Kidney epithelial cell (primary cell): ENCODE results near the gene PPP1R16B. TPM values are rescaled to one million over a fixed set of nuclear protein-coding genes. Genes with fewer than 3 reads are reported as not detected.

Experiments used
- DNase-seq: peaks from one replicate; pipeline ENCODE4 v3.0.0-alpha.2; 2010; ENCODE audit warnings: low read depth
- H3K27me3 ChIP-seq: 2 replicates; pipeline ENCODE4 v1.6.0; 2011; ENCODE audit warnings: low read length; ENCODE audit not compliant: control insufficient read depth, insufficient read depth
- H3K36me3 ChIP-seq: 2 replicates; pipeline ENCODE4 v1.5.1; 2011; ENCODE audit warnings: low read length; ENCODE audit not compliant: control insufficient read depth, insufficient read depth
- H3K4me3 ChIP-seq: 2 replicates; pipeline ENCODE4 v1.5.1; 2011; ENCODE audit warnings: low read depth, mild to moderate bottlenecking, control low read depth, low read length
- CTCF ChIP-seq: IDR thresholded peaks from 2 replicates; pipeline ENCODE4 v1.5.1; 2011; ENCODE audit warnings: mild to moderate bottlenecking, moderate library complexity, low read length, control low read depth, inconsistent platforms; ENCODE audit not compliant: insufficient read depth, poor library complexity, severe bottlenecking
- total RNA-seq: library from RNA; depleted of rRNA; stranded (reverse); fragments of >200 nt; gene quantifications from 2 replicates; pipeline ENCODE4 v1.2.3, GENCODE V29; 2015

PPP1R16B gene
- total RNA-seq, 1 donor from 2014 or later: 0.13 TPM

GRCh38 chr20:38827770-38828281 lies 22.3 kb downstream of the PPP1R16B start:
- Histone ChIP-seq H3K27me3 (peaks cover 2% of the 10 kb centered on the region), H3K4me3 (no peak overlapping the region), H3K36me3 (no peaks in the 10 kb centered on the region)
- TF ChIP-seq CTCF: no peak
- DNase-seq: no peak

DNA sequence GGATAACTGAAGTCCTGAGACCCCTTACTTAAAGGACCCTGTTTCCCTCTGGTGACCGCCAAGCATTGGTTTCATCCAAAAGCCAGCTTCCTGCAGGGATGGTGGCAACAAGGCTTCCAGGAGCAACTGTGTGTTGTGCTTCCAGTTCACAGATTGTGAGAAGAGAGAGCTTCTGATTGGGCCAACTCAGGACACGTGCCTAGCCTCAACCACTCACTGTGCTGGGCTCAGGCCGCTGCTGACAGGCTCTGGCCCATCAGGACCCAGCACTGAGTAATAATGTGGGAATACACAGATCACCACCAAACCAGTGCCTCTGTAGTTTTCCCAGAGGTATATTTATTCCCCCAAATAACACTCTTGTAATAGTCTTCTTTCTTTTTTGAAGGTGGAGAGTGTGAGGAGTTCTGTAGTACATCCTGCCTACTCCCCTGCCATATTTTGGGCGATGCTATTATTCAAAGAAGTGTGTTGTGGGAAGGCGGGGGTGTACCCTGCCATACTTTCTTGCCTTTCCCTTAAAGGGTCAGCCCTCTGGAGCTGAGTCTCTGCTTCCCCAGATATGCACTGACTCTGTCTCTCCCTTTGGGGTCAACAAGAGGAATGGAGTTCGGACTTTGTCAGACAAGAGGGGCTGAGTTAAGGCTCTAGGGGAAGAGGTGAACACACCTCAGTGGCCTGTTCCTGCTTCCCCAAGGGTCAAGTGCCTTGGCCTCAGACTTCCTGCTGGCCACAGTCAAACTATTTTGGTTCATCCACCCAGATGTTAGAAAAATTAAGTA lies 23.2 kb downstream of the PPP1R16B start:
- Histone ChIP-seq H3K27me3 (peaks cover 2% of the 10 kb centered on the region), H3K36me3 (no peaks in the 10 kb centered on the region), H3K4me3 (no peak overlapping the region)
- no peak for TF ChIP-seq CTCF
- no peak for DNase-seq

DNA sequence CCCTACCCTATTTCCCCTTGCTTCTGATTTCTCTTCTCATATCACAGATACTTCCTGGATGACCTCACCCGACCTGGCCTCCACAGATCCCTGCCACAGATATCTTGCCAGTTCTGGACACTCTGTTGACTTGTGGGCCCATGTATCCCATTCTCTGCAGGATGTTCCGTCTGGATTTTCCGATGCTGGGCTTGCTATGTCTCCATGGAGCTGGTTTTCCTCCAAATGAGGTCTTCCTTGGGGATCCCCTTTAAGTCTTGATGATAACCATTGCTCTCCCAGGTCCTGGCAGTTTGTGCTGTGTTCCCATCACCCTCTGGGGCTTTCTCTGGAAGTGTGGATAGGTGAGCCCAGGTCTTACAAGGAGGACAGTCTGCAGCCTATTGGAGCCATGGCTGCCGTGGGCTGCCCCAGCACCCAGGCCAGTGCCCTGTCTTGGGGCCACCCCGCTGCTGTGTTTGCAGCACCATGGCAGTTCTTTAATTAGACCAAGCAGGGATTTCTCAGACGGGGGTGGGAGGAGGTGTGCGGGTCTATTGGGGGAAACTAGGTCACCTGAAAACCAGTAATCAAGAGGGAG lies 23.9 kb downstream of the PPP1R16B start:
- DNase-seq: no peak
- no peak overlapping the region for H3K4me3 ChIP-seq
- H3K36me3 ChIP-seq: no peaks in the 10 kb centered on the region
- peaks cover under 1% of the 10 kb centered on the region for H3K27me3 ChIP-seq
- no peak for TF ChIP-seq CTCF

- no peak for TF ChIP-seq CTCF
- Histone ChIP-seq H3K27me3 (no peaks in the 10 kb centered on the region), H3K4me3 (no peak overlapping the region), H3K36me3 (no peaks in the 10 kb centered on the region)
- DNase-seq: no peak
Measured at GRCh38 chr20:38830356-38830755, 24.9 kb downstream of the PPP1R16B start.

- Histone ChIP-seq H3K36me3 (no peaks in the 10 kb centered on the region), H3K4me3 (no peak overlapping the region), H3K27me3 (no peaks in the 10 kb centered on the region)
- TF ChIP-seq CTCF: no peak
- DNase-seq: no peak
Measured at GRCh38 chr20:38831049-38831691, 25.7 kb downstream of the PPP1R16B start.
